Thymus (tissue), 11 donors: ENCODE data around the gene PRKG1. TPM values are rescaled to one million over a fixed set of nuclear protein-coding genes. Genes with fewer than 3 reads are reported as not detected.

Experiments
- DNase-seq, 9 donors: peaks; one replicate each; pipeline ENCODE4 v3.0.0-alpha.2; 2013; ENCODE audit warnings: low spot score in 9 of 9, low read depth in 6 of 9, missing footprints in 1 of 9
- H3K27ac ChIP-seq, 2 donors: one replicate each; pipeline ENCODE4 v1.5.1; 2013; ENCODE audit warnings: control low read depth in 1 of 2, low read depth in 1 of 2, low read length in 1 of 2, mild to moderate bottlenecking in 1 of 2, moderate library complexity in 1 of 2
- H3K27me3 ChIP-seq, 2 donors: one replicate each; pipeline ENCODE4 v1.5.1; 2013; ENCODE audit warnings: low read length in 1 of 2; ENCODE audit not compliant: control insufficient read depth in 2 of 2, insufficient read depth in 1 of 2
- H3K36me3 ChIP-seq, 2 donors: one replicate each; pipeline ENCODE4 v1.5.1; 2013; ENCODE audit warnings: low read length in 1 of 2, mild to moderate bottlenecking in 1 of 2, moderate library complexity in 1 of 2; ENCODE audit not compliant: control insufficient read depth in 2 of 2, insufficient read depth in 2 of 2
- H3K4me1 ChIP-seq, 2 donors: one replicate each; pipeline ENCODE4 v1.5.1; 2013; ENCODE audit warnings: low read length in 2 of 2; ENCODE audit not compliant: control insufficient read depth in 2 of 2, insufficient read depth in 2 of 2
- H3K4me3 ChIP-seq, 2 donors: one replicate each; pipeline ENCODE4 v1.5.1; 2013; ENCODE audit warnings: low read length in 2 of 2, control low read depth in 1 of 2, mild to moderate bottlenecking in 1 of 2
- H3K9me3 ChIP-seq, 2 donors: one replicate each; pipeline ENCODE4 v1.5.1; 2013; ENCODE audit warnings: low read length in 1 of 2, mild to moderate bottlenecking in 1 of 2; ENCODE audit not compliant: control insufficient read depth in 2 of 2, insufficient read depth in 1 of 2
- WGBS: extraction: QIAGEN DNeasy Blood & Tissue Kit; methylation state at CpG from one replicate; pipeline ENCODE4 v1.1.7; 2013; 5-methylcytosine and 5-hydroxymethylcytosine counted together
- polyA plus RNA-seq: library from polyadenylated mRNA; stranded (reverse); fragments of 200-250 nt; gene quantifications from one replicate; pipeline ENCODE4 v1.2.3, GENCODE V29; 2013
- total RNA-seq: library from RNA; stranded (reverse); fragments of 120-200 nt; gene quantifications from one replicate; pipeline ENCODE4 v1.2.4, GENCODE V29; 2013
- donor health status: healthy.

PRKG1 gene
- total and polyA plus RNA-seq, 2 donors = 2.5 to 7.4 TPM

GRCh38 chr10:51214207-51215196, 140.2 kb downstream of the PRKG1 start:
- WGBS = 92% methylated on average over 11 of the region's 11 CpGs
- no peak overlapping the region for H3K27ac ChIP-seq
- no peak overlapping the region for H3K4me3 ChIP-seq
- no peaks in the 10 kb centered on the region for H3K27me3 ChIP-seq
- H3K36me3 ChIP-seq = no peaks in the 10 kb centered on the region
- no peaks in the 10 kb centered on the region for H3K4me1 ChIP-seq
- no peak for DNase-seq
- H3K9me3 ChIP-seq = no peaks in the 10 kb centered on the region

GRCh38 chr10:51215951-51216834, 141.9 kb downstream of the PRKG1 start:
- Histone ChIP-seq H3K4me1 (no peaks in the 10 kb centered on the region), H3K4me3 (no peak overlapping the region), H3K27me3 (no peaks in the 10 kb centered on the region), H3K9me3 (no peaks in the 10 kb centered on the region), H3K36me3 (no peaks in the 10 kb centered on the region), H3K27ac (no peak overlapping the region)
- DNase-seq = no peak
- 88% methylated on average over 3 of the region's 3 CpGs for WGBS

- 93% methylated on average over 1 of the region's 1 CpG for WGBS
Measured at GRCh38 chr10:51217505-51217904, 143.2 kb downstream of the PRKG1 start.

GRCh38 chr10:51224671-51225161, 150.4 kb downstream of the PRKG1 start:
- Histone ChIP-seq H3K4me1 (no peaks in the 10 kb centered on the region), H3K27me3 (no peaks in the 10 kb centered on the region), H3K27ac (no peak overlapping the region), H3K4me3 (no peak overlapping the region), H3K36me3 (no peaks in the 10 kb centered on the region), H3K9me3 (no peaks in the 10 kb centered on the region)
- WGBS = 88% methylated on average over 5 of the region's 5 CpGs
- no peak for DNase-seq

More at GRCh38 chr10:51217505-51217904, 143.2 kb downstream of the PRKG1 start:
- Histone ChIP-seq H3K27ac (no peak overlapping the region), H3K4me1 (no peaks in the 10 kb centered on the region), H3K4me3 (no peak overlapping the region), H3K27me3 (no peaks in the 10 kb centered on the region), H3K36me3 (no peaks in the 10 kb centered on the region), H3K9me3 (no peaks in the 10 kb centered on the region)
- DNase-seq = no peak

- no peaks in the 10 kb centered on the region for H3K36me3 ChIP-seq
- H3K4me1 ChIP-seq = no peaks in the 10 kb centered on the region
- no peak overlapping the region for H3K4me3 ChIP-seq
- no peaks in the 10 kb centered on the region for H3K27me3 ChIP-seq
- no peak overlapping the region for H3K27ac ChIP-seq
- WGBS = 63% methylated on average over 4 of the region's 4 CpGs
- peak in 1 of 9 donors; percentile 10 for DNase-seq
- no peaks in the 10 kb centered on the region for H3K9me3 ChIP-seq
Measured at GRCh38 chr10:51227897-51228713, 153.8 kb downstream of the PRKG1 start.

- no peak overlapping the region for H3K4me3 ChIP-seq
Measured at GRCh38 chr10:51228714-51229100, 154.4 kb downstream of the PRKG1 start.

GRCh38 chr10:51230887-51231585, 156.7 kb downstream of the PRKG1 start:
- WGBS = 68% methylated on average over 5 of the region's 5 CpGs
- H3K4me1 ChIP-seq = no peaks in the 10 kb centered on the region
- no peaks in the 10 kb centered on the region for H3K27me3 ChIP-seq
- no peak overlapping the region for H3K27ac ChIP-seq
- H3K36me3 ChIP-seq = no peaks in the 10 kb centered on the region
- DNase-seq = no peak
- H3K9me3 ChIP-seq = no peaks in the 10 kb centered on the region
- no peak overlapping the region for H3K4me3 ChIP-seq

More at GRCh38 chr10:51228714-51229100, 154.4 kb downstream of the PRKG1 start:
- Histone ChIP-seq H3K9me3 (no peaks in the 10 kb centered on the region), H3K36me3 (no peaks in the 10 kb centered on the region), H3K27ac (no peak overlapping the region), H3K27me3 (no peaks in the 10 kb centered on the region), H3K4me1 (no peaks in the 10 kb centered on the region)
- WGBS = 70% methylated on average over 4 of the region's 4 CpGs
- no peak for DNase-seq

- WGBS = 89% methylated on average over 1 of the region's 1 CpG
- Histone ChIP-seq H3K27ac (no peak overlapping the region), H3K27me3 (no peaks in the 10 kb centered on the region), H3K4me3 (no peak overlapping the region), H3K36me3 (no peaks in the 10 kb centered on the region), H3K4me1 (no peaks in the 10 kb centered on the region), H3K9me3 (no peaks in the 10 kb centered on the region)
- DNase-seq = no peak
Measured at GRCh38 chr10:51231754-51232153, 157.5 kb downstream of the PRKG1 start.
